HFF-Myc (cell line): ENCODE measurements around the gene PTPN14.

Experiments
- DNase-seq: peaks from one replicate; pipeline ENCODE4 v3.0.0-alpha.2; 2011; ENCODE audit warnings: low read depth; ENCODE audit errors: extremely low read depth
- H3K4me3 ChIP-seq: replicated peaks from 2 replicates; pipeline ENCODE4 v1.5.1; 2011; ENCODE audit warnings: low read depth, mild to moderate bottlenecking, control low read depth, low read length
- TF ChIP-seq, protein P1 (sequence below): IDR thresholded peaks from 2 replicates; pipeline ENCODE4 v1.5.1; 2012; ENCODE audit warnings: mild to moderate bottlenecking, low read depth, low read length, control low read depth; ENCODE audit errors: missing control alignments

Gene PTPN14

DNA sequence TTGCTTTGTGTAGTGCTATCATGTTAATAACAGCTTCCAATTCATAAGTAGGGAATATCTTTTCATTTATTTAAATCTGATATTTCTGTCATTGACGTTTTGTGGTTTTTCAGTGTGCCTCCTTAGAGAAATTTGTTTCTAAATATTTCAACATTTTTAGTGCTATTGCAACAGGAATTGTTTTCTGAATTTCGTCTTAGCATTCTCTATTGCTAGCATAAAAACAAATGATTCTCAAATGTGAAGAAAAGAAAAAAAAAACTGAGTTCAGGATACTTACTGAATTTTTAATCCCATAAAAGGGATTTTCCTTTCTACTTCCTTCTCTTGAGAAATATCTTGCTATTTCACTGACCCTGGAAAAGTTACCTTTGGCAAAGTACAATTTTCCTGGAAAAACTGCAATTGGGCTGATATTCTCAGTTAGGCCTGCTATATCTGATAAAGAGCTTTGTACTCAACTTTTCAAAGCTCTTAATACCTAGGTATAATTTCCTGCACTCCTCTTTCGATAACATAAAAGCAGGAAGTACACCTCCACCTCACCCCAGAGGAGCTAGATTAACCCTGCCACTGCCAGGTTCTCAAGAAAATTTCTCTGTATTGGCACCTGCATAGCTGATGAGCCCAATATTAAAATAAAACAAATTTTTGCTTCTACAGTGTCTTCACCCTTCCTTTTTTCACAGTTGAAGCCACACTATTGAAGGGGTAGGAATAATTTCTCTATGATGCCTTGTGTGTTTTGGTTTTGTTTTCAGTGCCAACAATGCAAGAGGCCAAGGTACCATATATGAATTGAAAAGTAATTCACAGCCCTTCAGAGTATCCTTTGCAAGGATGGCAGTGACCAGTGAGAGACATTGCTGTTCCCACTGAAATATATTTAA is 35.6 kb downstream of the PTPN14 start:
- TF ChIP-seq, protein P1, sequence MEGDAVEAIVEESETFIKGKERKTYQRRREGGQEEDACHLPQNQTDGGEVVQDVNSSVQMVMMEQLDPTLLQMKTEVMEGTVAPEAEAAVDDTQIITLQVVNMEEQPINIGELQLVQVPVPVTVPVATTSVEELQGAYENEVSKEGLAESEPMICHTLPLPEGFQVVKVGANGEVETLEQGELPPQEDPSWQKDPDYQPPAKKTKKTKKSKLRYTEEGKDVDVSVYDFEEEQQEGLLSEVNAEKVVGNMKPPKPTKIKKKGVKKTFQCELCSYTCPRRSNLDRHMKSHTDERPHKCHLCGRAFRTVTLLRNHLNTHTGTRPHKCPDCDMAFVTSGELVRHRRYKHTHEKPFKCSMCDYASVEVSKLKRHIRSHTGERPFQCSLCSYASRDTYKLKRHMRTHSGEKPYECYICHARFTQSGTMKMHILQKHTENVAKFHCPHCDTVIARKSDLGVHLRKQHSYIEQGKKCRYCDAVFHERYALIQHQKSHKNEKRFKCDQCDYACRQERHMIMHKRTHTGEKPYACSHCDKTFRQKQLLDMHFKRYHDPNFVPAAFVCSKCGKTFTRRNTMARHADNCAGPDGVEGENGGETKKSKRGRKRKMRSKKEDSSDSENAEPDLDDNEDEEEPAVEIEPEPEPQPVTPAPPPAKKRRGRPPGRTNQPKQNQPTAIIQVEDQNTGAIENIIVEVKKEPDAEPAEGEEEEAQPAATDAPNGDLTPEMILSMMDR: no peak
- DNase-seq: no peak
- no peak overlapping the region for H3K4me3 ChIP-seq

DNA sequence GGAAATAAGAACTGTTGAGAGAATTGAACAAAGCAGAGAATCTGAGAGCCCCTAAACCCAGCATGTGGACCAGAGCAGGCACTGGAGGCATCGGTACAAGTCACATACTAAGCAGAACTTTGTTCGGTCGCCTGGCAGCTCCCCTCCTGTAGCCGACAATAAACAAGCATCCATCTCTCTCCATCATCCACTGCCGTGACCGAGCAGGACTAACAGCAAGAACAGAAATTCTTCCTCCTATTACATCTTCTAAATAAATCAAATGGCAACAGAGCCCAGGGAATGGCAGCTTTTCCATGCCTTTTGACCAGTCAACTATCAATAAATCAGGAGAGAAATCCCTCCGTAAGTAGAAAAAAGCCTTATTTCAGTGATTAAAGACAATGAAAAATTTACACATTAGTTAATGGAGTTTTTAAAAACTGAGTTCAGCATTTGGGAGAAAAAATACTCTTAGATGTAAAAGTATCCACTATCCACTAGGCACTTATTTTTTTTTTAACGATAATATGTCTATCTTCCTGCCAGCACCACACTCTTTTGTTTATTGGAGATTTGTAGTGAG is 36.5 kb downstream of the PTPN14 start:
- TF ChIP-seq, protein P1: no peak

DNA sequence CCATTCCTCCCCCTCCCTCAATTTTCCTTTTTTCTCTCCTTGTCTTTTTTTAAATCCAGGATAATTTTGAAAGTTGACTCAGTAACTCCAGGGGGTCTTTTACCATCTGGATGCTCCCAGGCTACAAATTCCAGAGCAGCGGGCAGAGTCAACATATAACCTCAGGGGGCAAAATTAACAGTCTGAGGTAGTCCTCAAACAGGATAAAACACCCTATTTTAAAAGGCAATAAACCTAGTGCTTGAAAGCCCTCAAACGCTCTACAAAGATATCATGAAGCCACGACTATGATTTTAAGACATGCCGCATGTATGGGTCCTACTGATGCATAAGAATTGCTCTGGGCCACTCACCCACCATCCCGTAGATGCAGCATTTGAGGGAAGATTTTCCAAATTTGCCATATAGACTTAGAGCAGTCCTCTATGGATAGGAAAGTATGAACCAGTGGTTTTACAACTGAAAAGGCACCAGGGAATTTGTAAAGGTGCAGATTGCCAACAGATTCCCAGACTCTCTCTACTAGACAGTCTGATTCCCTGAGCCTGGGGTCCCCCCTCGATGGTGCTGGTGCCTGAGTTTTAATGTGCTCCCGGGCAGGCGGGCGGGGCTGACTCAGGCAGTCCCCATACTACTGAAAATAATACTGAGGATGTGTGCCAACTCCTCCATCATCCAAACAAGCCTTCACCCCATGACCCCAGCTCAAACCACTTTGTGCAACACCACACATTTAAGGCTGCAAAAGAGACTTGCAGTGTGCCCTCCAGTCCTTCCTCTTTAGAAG is 37.2 kb downstream of the PTPN14 start:
- TF ChIP-seq, protein P1: no peak
- DNase-seq: no peak
- no peak overlapping the region for H3K4me3 ChIP-seq

More for the DNA sequence above, 36.5 kb downstream of the PTPN14 start:
- no peak overlapping the region for H3K4me3 ChIP-seq
- DNase-seq: no peak

DNA sequence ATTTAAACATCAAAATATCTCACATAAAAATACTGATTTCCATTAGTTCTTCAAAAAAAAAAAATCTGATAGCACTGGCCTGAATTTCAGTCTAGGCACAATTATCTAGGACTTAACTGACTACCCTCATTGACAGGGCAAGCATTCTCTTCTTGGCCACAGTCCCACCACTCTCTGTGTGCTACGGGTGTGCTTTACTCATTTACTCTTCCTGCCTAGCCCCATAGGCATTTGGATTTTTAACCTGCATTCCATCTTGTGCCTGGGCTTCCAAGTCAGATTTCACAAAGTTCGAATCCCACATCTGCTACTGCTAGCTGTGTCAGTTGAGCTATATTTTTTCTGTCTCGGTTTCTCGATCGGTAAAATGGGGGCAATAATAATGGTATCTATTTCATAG is 38.0 kb downstream of the PTPN14 start:
- no peak for DNase-seq
- TF ChIP-seq, protein P1: no peak
- no peak overlapping the region for H3K4me3 ChIP-seq

DNA sequence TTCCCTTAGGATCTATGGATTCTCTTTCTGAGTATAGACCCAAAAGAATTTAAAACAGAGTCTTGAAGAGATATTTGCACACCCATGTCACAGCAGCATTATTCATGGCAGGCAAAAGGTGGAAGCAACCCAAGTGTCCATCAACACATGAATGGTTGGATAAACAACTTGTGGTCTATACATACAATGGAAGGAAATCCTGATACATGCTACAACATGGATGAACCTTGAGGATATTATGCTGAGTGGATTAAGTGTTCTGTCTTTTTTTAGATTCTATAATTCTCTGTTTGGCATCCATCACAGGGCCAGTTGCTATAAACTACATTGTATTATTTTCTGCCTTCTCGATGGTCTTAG is 39.8 kb downstream of the PTPN14 start:
- H3K4me3 ChIP-seq: no peak overlapping the region
- no peak for DNase-seq
- TF ChIP-seq, protein P1: no peak

DNA sequence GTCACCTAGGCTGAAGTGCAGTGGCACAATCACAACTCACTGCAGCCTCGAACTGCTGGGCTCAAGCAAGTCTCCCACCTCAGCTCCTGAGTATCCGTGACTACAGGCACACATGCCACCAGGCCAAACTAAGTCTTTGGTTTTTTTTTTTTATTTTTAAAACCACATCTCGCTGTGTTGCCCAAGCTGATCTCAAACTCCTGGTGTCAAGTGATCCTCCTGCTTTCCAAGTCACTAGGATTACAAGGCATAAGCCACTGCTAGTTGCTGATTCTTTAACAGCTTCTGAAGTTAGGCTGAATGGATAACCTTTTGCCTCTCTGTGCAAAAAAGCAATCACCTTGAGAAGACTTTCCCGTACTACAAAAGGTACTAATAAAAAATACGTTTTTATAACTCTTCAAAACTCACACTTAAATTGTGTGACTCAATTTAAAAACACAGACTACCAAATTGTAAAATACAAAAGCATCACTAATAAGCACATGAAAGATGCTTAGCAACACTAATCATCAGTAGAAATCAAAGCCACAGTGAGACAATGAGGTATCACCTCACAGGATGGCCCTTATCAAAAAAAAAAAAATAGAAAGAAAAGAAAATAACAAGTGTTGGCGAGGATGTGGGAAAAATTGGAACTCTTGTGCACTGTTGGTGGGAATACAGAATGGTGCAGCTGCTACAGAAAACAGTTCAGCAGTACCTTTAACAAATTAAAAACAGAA is 40.3 kb downstream of the PTPN14 start:
- no peak overlapping the region for H3K4me3 ChIP-seq
- TF ChIP-seq, protein P1: no peak
- no peak for DNase-seq
